GM12878 (cell line): ENCODE results near the gene CCNL1. TPM values are rescaled to one million over a fixed set of nuclear protein-coding genes. Genes with fewer than 3 reads are reported as not detected.

Experiments
- CEBPZ ChIP-seq: fragments of 150-350 bp; IDR thresholded peaks from 2 replicates; pipeline ENCODE4 v1.6.1; 2016; ENCODE audit warnings: low read depth, low read length
- CUX1 ChIP-seq: IDR thresholded peaks from 2 replicates; pipeline ENCODE4 v1.6.1; 2012; ENCODE audit warnings: improper control_type of control experiment, low read depth, low read length; ENCODE audit not compliant: insufficient replicate concordance
- HSF1 ChIP-seq: fragments of 150-350 bp; IDR thresholded peaks from 2 replicates; pipeline ENCODE4 v1.6.1; 2014; ENCODE audit warnings: mild to moderate bottlenecking, low read depth, low read length
- JUNB ChIP-seq: IDR thresholded peaks from 2 replicates; pipeline ENCODE4 v1.6.1; 2016; ENCODE audit warnings: antibody characterized with exemption, mild to moderate bottlenecking
- NKRF ChIP-seq: fragments of 450-650 bp; conservative IDR thresholded peaks from 2 replicates; pipeline ENCODE4 v1.6.1; 2017; ENCODE audit warnings: mild to moderate bottlenecking, moderate library complexity
- NR2F1 ChIP-seq: fragments of 450-650 bp; conservative IDR thresholded peaks from 2 replicates; pipeline ENCODE4 v1.6.1; 2017; ENCODE audit warnings: mild to moderate bottlenecking
- PML ChIP-seq: IDR thresholded peaks from 2 replicates; pipeline ENCODE4 v1.6.1; 2012; ENCODE audit warnings: low read length, inconsistent platforms
- RELA ChIP-seq: fragments of 450-650 bp; IDR thresholded peaks from 2 replicates; pipeline ENCODE4 v1.8.0; 2014; ENCODE audit warnings: borderline replicate concordance; ENCODE audit not compliant: partially characterized antibody
- SPI1 ChIP-seq: IDR thresholded peaks from 2 replicates; pipeline ENCODE4 v1.6.1; 2011; ENCODE audit warnings: low read depth, mild to moderate bottlenecking, low read length, moderate library complexity, borderline replicate concordance; ENCODE audit not compliant: insufficient read depth
- ZBTB33 ChIP-seq: fragments of 450-650 bp; IDR thresholded peaks from 2 replicates; pipeline ENCODE4 v1.6.1; 2017; ENCODE audit warnings: mild to moderate bottlenecking
- polyA plus RNA-seq, 11 experiments: library from polyadenylated mRNA; depleted of rRNA in 4 of 11; unstranded in 6 of 11; stranded (reverse) in 5 of 11; fragments of >200 nt; fragmentation: Nextera tagmentation in 4 of 11; fragmentation: Illumina TruSeq in 1 of 11; extraction: Ambion mirVana in 4 of 11; extraction: Trizol in 1 of 11; gene quantifications; 1 replicate in 1 of 11; 2 replicates in 10 of 11; pipeline versions ENCODE4 v1.2.1 to v1.2.3, GENCODE V29; 2011 to 2016; ENCODE audit warnings: inconsistent platforms in 2 of 11, missing spikeins in 2 of 11, low read depth in 1 of 11
- total RNA-seq, 4 experiments: library from RNA; depleted of rRNA in 3 of 4; stranded (reverse); fragments of >200 nt in 3 of 4; fragmentation: Illumina TruSeq in 1 of 4; extraction: Trizol in 1 of 4; gene quantifications; 2 replicates each; pipeline versions ENCODE4 v1.2.1 to v1.2.3, GENCODE V29; 2013 to 2021

The CCNL1 gene
- total and polyA plus RNA-seq, 10 of the 15 experiments (the other 5 are each of a cell fraction or from before 2014, with no cell fraction given): 22.2 to 174 (median 115) TPM

- TF ChIP-seq NKRF (no peak), SPI1 (no peak), CUX1 (no peak), CEBPZ (no peak), ZBTB33 (no peak), NR2F1 (no peak), HSF1 (no peak), JUNB (no peak), RELA (no peak), PML (no peak)
Observed at GRCh38 chr3:157179365-157179803, 19.4 kb upstream of the CCNL1 start (continued).
